Effector CD8-positive, alpha-beta T cell (primary cell): ENCODE measurements around the gene RCC2.

Source experiments
- DNase-seq: peaks from one replicate; lab custom pipeline; 2025; lab: John Stamatoyannopoulos, UW

The RCC2 gene

DNA sequence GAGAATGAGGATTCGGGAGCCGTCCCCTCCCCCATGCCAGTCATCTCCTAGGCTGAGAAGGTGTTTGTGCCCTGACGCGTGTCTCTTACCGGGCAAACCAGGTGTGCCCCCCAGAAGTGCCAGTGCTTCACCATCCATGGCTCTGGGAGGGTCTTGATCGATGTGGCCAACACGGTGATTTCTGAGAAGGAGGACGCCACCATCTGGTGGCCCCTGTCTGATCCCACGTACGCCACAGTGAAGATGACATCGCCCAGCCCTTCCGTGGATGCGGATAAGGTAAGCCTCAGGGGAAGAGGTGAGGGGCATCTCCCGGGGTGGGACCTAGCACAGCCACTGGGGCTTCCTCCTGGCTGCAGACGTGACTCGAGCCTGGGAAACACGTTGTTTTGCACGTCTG, 66.5 kb downstream of the RCC2 start:
- DNase-seq: no peak

DNA sequence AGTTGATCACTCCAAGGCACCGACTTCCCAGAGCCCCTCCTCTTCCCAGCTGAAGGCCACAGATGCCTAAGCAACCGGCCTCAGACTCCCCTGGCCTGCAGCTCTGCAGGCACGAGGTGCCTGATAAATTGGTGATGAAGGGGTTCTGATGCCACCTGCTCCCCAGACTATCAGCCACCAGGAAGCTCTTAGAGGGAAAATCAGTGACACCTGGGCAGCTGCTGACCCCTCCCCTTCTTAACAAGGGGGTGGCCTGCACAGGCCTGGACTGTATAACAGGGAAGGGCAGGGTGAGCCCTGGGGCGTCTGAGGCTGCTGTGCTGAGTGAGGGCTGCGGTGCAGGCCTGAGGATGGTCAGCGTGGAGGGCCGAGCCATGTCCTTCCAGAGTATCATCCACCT, 67.6 kb downstream of the RCC2 start, which contains the start of gene PADI6:
Gene PADI6 (plus strand): TSS at position 301 of the 400 bp plus-strand sequence. CDS start 50 bp downstream, at position 351.
- DNase-seq: no peak

DNA sequence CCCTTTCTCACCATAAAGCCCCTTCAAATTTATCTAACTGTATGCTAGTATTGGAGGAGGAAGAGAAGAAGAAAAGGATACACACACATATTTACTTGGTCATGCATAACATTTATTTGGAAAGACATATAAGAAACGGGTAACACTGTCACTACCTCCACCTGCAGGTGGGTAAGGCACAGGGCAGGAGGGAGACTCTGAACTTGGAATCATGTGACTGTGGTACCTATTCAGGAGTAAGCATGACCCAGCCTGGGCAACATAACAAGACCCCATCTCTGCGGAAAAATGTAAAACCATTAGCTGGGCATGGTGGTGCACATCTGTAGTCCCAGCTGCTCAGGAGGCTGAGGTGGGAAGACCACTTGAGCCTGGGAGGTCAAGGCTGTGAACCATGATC, 68.9 kb downstream of the RCC2 start:
- DNase-seq: no peak

DNA sequence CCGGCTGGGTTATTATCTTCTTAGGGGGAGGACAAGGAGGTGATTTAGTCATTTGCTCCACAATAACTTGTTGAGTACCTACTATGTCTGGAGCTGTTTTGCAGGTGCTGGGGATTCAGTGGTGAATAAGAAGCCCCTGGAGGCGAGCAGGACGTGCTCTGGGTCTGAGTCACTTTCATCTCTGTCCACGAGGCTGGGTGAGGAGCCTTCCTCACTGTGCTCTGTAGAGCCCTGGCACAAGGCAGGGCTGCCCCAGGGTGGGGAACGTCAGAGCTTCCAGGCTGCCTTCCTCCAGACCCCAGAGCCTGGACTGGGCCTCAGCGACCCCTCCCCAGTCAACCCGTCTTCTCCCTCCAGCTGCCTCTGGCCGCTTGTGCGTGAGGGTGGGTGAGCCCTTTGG, 70.0 kb downstream of the RCC2 start:
- DNase-seq: no peak

DNA sequence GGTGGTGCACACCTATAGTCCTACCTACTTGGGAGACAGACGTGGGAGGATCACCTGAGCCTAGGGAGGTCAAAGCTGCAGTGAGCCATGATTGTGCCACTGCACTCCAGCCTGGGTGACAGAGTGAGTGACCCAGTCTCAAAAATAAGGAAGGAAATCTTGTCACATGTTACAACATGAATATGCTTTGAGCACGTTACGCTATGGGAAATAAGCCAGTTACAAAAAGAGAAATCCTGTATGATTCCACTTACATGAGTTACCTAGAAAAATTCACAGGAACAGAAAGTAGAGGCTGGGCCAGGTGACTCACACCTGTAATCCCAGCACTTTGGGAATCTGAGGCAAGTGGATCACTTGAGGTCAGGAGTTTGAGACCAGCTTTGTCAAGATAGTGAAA, 74.2 kb downstream of the RCC2 start:
- no peak for DNase-seq

DNA sequence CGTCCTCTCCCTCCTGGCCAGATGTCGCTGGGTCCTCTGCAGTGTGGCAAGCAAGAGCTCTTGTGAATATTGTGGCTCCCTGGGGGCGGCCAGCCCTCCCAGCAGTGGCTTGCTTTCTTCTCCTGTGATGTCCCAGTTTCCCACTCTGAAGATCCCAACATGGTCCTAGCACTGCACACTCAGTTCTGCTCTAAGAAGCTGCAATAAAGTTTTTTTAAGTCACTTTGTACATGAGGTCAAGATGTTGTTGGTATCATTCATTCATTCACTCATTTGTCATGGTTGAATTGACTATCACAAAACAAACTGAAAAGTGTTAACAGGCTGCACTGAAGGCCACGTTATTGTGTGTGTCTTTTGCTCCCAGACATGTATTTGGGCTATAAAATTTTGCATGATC, 75.7 kb downstream of the RCC2 start:
- DNase-seq: no peak

DNA sequence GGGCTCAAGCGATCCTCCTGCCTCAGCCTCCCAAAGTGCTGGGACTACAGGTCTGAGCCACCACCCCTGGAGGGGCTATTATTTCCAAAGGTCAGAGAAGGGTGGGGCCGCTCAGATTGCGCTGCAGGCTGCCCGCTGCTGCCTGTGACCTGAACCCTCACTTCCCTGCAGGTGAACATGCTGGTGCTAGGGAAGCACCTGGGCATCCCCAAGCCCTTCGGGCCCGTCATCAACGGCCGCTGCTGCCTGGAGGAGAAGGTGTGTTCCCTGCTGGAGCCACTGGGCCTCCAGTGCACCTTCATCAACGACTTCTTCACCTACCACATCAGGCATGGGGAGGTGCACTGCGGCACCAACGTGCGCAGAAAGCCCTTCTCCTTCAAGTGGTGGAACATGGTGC, 76.1 kb downstream of the RCC2 start:
- no peak for DNase-seq

DNA sequence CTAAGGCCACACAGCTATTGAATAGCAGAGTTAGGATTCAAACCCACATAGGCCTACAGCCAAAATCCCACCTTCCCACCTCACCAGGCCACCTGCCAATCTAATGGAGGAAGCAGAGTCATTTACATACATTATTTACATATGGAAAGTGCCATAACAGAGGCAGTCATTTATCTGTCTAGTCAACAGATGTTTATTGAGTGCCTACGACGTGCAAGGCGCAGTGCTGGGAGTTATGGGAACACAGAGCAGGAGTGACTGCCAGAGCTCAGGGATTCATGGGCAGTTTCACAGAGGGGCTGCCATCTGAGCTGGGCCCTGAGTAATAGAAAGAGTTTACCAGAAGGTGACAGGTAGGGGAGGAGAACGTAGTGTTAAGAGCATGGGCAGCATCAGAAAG, 77.8 kb downstream of the RCC2 start:
- DNase-seq: no peak

DNA sequence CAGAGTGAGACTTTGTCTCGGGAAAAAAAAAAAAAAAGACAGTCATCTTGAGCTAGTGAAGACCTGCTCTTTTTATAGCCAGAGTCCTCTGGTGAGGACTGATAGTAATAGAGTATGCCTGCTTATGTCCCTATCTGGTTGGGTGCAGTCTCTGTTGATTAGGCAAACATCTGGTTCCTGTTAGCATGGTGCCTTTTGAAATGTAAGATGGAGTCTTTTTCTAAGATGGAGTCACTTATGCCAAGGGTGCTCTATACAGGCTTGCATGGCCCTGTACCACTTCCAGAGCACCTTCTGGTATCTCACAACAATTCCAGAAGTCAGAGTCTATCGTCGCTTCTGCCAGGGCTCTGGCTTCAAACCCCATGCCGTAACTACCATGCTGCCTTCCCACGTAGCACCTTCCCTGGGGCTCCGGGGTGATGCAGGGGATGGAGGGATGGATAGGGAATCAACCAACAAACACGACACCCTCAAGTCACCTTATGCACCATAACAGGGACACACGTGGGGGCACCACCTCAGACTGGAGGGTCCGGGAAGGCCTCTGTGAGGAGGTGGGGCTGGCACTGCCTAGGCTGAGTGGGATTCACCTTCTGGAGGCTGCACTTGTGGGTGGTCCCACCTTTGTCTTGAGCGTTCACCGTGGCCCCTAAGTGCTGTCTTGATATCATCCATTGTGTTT, 79.1 kb downstream of the RCC2 start:
- DNase-seq: no peak

DNA sequence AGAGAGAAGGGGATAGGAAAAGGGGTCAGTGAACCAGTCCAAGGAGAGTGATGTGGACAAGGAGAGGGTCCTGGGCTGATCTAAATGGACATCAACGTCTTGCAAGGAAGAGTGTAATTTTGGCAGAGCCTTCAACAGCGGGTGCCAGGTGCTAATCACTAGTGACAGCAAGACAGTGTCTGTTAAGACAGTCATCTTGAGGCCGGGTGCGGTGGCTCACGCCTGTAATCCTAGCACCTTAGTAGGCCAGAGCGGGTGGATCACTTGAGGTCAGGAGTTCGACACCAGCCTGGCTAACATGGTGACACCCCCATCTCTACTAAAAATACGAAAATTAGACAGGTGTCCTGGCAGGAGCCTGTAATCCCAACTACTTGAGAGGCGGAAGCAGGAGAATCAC, 79.7 kb downstream of the RCC2 start:
- DNase-seq: no peak

DNA sequence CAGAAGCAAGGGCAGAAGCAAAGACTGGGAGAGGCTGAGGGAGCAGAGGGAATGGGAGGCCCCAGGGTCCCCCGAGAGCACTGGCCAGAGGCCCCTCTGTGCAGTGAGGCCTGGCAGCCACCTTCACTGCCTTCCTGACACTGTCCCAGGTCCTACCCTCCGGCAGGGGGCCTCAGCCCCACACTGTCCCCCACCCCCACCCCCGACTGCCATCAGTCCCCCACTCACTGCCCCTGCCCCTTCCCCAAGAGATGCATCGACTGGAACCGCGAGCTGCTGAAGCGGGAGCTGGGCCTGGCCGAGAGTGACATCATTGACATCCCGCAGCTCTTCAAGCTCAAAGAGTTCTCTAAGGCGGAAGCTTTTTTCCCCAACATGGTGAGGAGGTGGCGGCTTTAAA, 80.4 kb downstream of the RCC2 start:
- no peak for DNase-seq

DNA sequence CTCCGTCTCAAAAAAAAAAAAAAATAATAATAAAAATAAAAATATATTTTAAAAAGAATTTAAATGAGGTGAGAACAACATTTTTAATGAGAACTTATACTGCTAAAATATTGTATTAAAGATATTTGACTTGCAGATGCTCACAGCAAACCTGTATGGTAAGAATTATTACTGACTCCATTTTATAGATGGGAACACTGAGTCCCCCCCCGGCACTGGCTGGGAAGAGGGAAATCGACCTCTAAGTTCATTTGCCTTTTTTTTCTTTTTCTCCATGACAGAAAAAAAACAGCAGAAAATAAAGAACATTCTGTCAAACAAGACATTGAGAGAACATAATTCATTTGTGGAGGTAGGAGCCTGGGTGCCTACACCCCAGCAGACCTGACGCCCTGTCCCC, 80.9 kb downstream of the RCC2 start:
- DNase-seq: no peak
